Fibroblast of mammary gland (primary cell): ENCODE results near the gene GRK4.
"Not testable (repeated sequence)": the region's sequence is repeated elsewhere in the genome, so short reads cannot be mapped to it uniquely, and the experiment has no call there.

Source experiments
- DNase-seq: peaks from one replicate; pipeline ENCODE4 v3.0.0-alpha.2; 2010; ENCODE audit warnings: low read depth
- H3K4me3 ChIP-seq: 2 replicates; pipeline ENCODE4 v1.5.1; 2011; ENCODE audit warnings: low read depth, mild to moderate bottlenecking, low read length, moderate library complexity; ENCODE audit not compliant: control insufficient read depth
- CTCF ChIP-seq: conservative IDR thresholded peaks from 2 replicates; pipeline ENCODE4 v1.5.1; 2011; ENCODE audit warnings: low read depth, low read length, inconsistent platforms; ENCODE audit not compliant: control insufficient read depth, insufficient read depth

Gene GRK4

GRCh38 chr4:2968381-2968780 is 5.0 kb downstream of the GRK4 start:
- H3K4me3 ChIP-seq, result no peak overlapping the region
- DNase-seq, result no peak
- TF ChIP-seq CTCF, result no peak

GRCh38 chr4:2971275-2971674 is 7.9 kb downstream of the GRK4 start:
- no peak overlapping the region for H3K4me3 ChIP-seq
- no peak for DNase-seq
- no peak for TF ChIP-seq CTCF

GRCh38 chr4:2977211-2978088 is 14.1 kb downstream of the GRK4 start:
- no peak for TF ChIP-seq CTCF
- H3K4me3 ChIP-seq, result no peak overlapping the region
- peak; percentile 74 for DNase-seq

- no peak for TF ChIP-seq CTCF
- H3K4me3 ChIP-seq, result no peak overlapping the region
- no peak for DNase-seq
These were observed 18.0 kb downstream of the GRK4 start for GRCh38 chr4:2981256-2981819.

GRCh38 chr4:2982012-2982411 is 18.6 kb downstream of the GRK4 start:
- TF ChIP-seq CTCF, result no peak
- no peak overlapping the region for H3K4me3 ChIP-seq
- no peak for DNase-seq

GRCh38 chr4:2983715-2984114 is 20.3 kb downstream of the GRK4 start:
- H3K4me3 ChIP-seq, DNase-seq: not testable (repeated sequence)

GRCh38 chr4:2991243-2991642 is 27.9 kb downstream of the GRK4 start:
- no peak for TF ChIP-seq CTCF
- no peak for DNase-seq
- no peak overlapping the region for H3K4me3 ChIP-seq
